Neuronal stem cell (in vitro differentiated cells): ENCODE results near the gene PEMT.

Experiments used
- DNase-seq: peaks from one replicate; pipeline ENCODE4 v3.0.0-alpha.2; 2013; ENCODE audit warnings: low spot score
- H2AFZ ChIP-seq: one replicate; pipeline ENCODE4 v1.6.1; 2013; ENCODE audit warnings: mild to moderate bottlenecking, low read length, inconsistent platforms
- H2AK5ac ChIP-seq: 2 replicates; pipeline ENCODE4 v1.6.1; 2013; ENCODE audit warnings: low read depth, mild to moderate bottlenecking, inconsistent platforms, low read length, moderate library complexity, mixed read lengths
- H2BK120ac ChIP-seq: 2 replicates; pipeline ENCODE4 v1.6.1; 2013; ENCODE audit warnings: low read depth, mild to moderate bottlenecking, inconsistent platforms, low read length, moderate library complexity, mixed read lengths
- H2BK12ac ChIP-seq: one replicate; pipeline ENCODE4 v1.6.1; 2013; ENCODE audit warnings: low read length, inconsistent platforms
- H2BK15ac ChIP-seq: 2 replicates; pipeline ENCODE4 v1.6.1; 2013; ENCODE audit warnings: mild to moderate bottlenecking, low read length, inconsistent platforms, mixed read lengths
- H2BK5ac ChIP-seq: one replicate; pipeline ENCODE4 v1.6.1; 2013; ENCODE audit warnings: inconsistent platforms, mild to moderate bottlenecking, low read length, moderate library complexity
- H3K14ac ChIP-seq: one replicate; pipeline ENCODE4 v1.6.1; 2013; ENCODE audit warnings: low read length, inconsistent platforms
- H3K18ac ChIP-seq: 2 replicates; pipeline ENCODE4 v1.6.1; 2013; ENCODE audit warnings: low read length, inconsistent platforms
- H3K23ac ChIP-seq: 2 replicates; pipeline ENCODE4 v1.6.1; 2013; ENCODE audit warnings: low read depth, mild to moderate bottlenecking, mixed read lengths, low read length, inconsistent platforms; ENCODE audit not compliant: poor library complexity
- H3K27ac ChIP-seq: replicated peaks from 3 replicates; pipeline ENCODE4 v1.5.1; 2013; ENCODE audit warnings: low read length, inconsistent platforms
- H3K27me3 ChIP-seq, 3 experiments: 2 replicates each; pipeline ENCODE4 v1.6.1; 2013; ENCODE audit warnings: low read length in 3 of 3, mild to moderate bottlenecking in 2 of 3, inconsistent platforms in 1 of 3, low read depth in 1 of 3, mixed read lengths in 1 of 3, moderate library complexity in 1 of 3; ENCODE audit not compliant: control insufficient read depth in 3 of 3, insufficient read depth in 3 of 3
- H3K36me3 ChIP-seq, 2 donors: replicated peaks in 1 of 2; 2 replicates each; pipeline ENCODE4 v1.6.1; 2013; ENCODE audit warnings: low read length in 2 of 2; ENCODE audit not compliant: control insufficient read depth in 2 of 2, insufficient read depth in 2 of 2
- H3K4ac ChIP-seq: 2 replicates; pipeline ENCODE4 v1.6.1; 2013; ENCODE audit warnings: inconsistent platforms, mild to moderate bottlenecking, low read length, moderate library complexity
- H3K4me1 ChIP-seq, 2 donors: 1 replicate in 1 of 2; 2 replicates in 1 of 2; pipeline ENCODE4 v1.6.1; 2013; ENCODE audit warnings: low read length in 2 of 2, low read depth in 1 of 2; ENCODE audit not compliant: control insufficient read depth in 2 of 2, insufficient read depth in 1 of 2
- H3K4me2 ChIP-seq: one replicate; pipeline ENCODE4 v1.6.1; 2013; ENCODE audit warnings: mild to moderate bottlenecking, low read length, inconsistent platforms; ENCODE audit not compliant: insufficient read depth, poor library complexity, severe bottlenecking
- H3K4me3 ChIP-seq, 2 donors: 2 replicates each; pipeline ENCODE4 v1.5.1; 2013; ENCODE audit warnings: low read length in 2 of 2, mild to moderate bottlenecking in 2 of 2, inconsistent platforms in 1 of 2, moderate library complexity in 1 of 2
- H3K79me1 ChIP-seq: one replicate; pipeline ENCODE4 v1.6.1; 2013; ENCODE audit warnings: low read depth, mild to moderate bottlenecking, inconsistent platforms, low read length, moderate library complexity
- H3K9ac ChIP-seq: one replicate; pipeline ENCODE4 v1.6.1; 2013; ENCODE audit warnings: mild to moderate bottlenecking, low read depth, low read length, inconsistent platforms; ENCODE audit not compliant: poor library complexity
- H3K9me3 ChIP-seq, 2 donors: replicated peaks in 1 of 2; 2 replicates each; pipeline versions ENCODE3 to v1.6.1; 2013; ENCODE audit warnings: low read length in 2 of 2, mild to moderate bottlenecking in 2 of 2, inconsistent platforms in 1 of 2, low read depth in 1 of 2, mixed read lengths in 1 of 2, moderate library complexity in 1 of 2; ENCODE audit not compliant: control insufficient read depth in 2 of 2, insufficient read depth in 1 of 2
- H4K8ac ChIP-seq: one replicate; pipeline ENCODE4 v1.6.1; 2013; ENCODE audit warnings: low read depth, mild to moderate bottlenecking, inconsistent platforms, low read length, moderate library complexity
- H4K91ac ChIP-seq: one replicate; pipeline ENCODE4 v1.6.1; 2013; ENCODE audit warnings: low read length, low read depth, mild to moderate bottlenecking, inconsistent platforms; ENCODE audit not compliant: poor library complexity
- WGBS, 2 donors: extraction: QIAGEN DNeasy Blood & Tissue Kit; methylation state at CpG; one replicate each; pipeline ENCODE4 v1.1.7; 2013; ENCODE audit warnings: missing lambda C conversion rate in 2 of 2, mixed read lengths in 1 of 2; ENCODE audit not compliant: insufficient read length in 2 of 2, insufficient replicate concordance in 1 of 2; ENCODE audit errors: extremely low coverage in 2 of 2; 5-methylcytosine and 5-hydroxymethylcytosine counted together

PEMT gene

DNA sequence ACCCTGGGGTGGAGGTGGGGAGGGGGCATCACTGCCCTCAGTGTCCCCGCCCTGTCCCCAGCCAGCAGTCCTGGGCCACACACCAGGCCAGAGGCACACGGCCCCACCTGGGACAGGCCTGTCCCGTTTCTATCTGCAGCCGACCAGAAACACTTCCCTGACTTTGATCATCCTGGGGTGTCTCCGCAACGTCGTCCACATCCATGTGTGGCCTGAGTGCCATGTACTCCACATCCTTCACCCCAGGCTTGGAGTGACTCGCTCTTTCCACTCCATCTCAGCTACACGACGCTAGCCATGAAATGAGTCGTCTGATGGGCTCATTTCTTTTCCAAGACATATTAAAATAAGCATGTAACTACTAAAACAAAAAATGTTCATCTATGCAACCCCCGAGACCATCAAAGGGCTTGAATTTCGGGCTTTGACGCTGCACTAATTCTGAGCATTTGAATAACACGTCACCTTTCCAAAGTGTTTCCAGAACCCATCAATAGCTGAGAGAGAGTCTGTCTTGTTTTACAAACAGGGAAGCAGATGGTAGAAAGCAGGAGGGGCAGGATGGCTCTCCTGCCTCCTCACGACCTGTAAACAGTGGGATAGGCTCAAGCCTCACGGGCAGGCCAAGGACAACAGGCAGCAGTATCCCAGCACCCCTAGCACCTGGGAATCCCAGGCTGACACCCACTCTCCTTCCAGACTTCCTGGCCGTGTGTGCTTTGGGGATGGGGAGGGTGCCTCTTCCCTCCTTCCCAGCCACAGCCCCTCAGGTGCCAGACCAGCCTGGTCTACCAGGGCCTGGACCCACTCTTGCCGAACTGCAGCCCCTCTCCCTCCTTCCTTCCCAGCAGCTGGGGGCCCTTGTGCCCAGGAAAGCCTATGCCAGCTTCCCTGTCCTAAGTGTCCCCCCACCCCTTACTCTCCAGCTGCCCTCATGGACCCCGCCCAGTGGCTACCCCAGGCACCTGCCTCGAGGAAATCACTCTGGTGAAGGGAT is 75.3 kb downstream of the PEMT start:
- Histone ChIP-seq H3K4me3 (no peak overlapping the region), H3K18ac (no peak overlapping the region), H2BK15ac (no peak overlapping the region), H3K79me1 (no peaks in the 10 kb centered on the region), H2BK12ac (no peak overlapping the region), H2BK5ac (no peak overlapping the region), H4K8ac (no peak overlapping the region), H3K4me1 (peaks cover 3 to 14% of the 10 kb centered on the region in 2 donors), H3K9me3 (no peaks in the 10 kb centered on the region), H3K4me2 (no peak overlapping the region), H3K27ac (no peak overlapping the region), H3K27me3 (no peaks in the 10 kb centered on the region), H3K9ac (no peak overlapping the region), H3K14ac (no peak overlapping the region), H3K23ac (no peak overlapping the region), H2BK120ac (no peak overlapping the region), H3K4ac (no peak overlapping the region), H2AK5ac (no peak overlapping the region), H3K36me3 (no peaks in the 10 kb centered on the region), H2AFZ (no peak overlapping the region), H4K91ac (no peak overlapping the region)
- no peak for DNase-seq
- no CpG with 5 or more reads among the region's 21 CpGs for WGBS, 2 donors

DNA sequence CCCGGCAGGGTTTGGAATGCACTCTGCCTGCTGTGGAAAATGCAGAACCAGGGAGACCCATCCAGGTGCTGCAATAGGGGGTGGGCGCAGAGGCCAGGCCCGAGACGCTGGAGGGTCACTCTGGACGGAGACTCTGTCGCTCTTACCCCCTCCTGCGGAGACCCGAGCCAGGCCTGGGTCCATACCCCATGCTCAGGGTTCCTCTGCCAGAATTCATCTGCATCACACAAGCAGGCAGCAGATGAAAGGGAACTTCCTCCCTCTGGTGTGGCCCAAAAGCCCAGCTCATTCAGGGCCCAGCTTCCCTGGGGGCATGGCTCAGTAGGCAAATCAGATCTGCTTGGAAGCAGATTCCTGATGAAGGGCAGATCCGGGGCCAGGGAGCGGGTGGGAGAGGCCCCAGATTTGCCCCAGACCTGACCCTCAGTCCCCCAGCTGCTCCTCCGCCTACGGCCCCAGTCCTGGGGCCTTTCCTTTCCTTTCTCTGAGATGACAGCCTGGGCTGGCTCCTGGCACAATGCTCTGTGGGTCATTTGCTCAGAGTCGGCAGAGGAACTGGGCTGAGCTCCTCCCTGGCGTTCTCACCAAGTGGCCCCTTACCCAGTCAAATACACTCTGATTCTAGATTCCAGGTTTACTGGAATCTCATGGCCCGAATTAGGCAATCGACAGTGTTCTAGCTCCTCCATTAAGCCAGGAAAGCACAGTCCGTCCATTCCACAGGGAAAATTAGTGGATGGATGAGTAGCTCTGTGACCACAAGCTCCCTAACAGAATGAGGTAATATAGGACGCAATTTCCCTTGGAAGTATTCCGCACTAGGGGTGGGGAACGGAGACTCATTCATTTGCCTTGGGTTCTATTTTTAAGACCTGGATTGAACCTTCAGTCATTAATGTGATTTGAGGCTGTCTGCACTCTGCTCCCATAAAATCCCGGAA is 76.2 kb downstream of the PEMT start:
- Histone ChIP-seq H4K8ac (peak overlapping the region; percentile 75), H3K14ac (no peak overlapping the region), H2AK5ac (no peak overlapping the region), H3K27me3 (no peaks in the 10 kb centered on the region), H3K27ac (no peak overlapping the region), H2BK12ac (no peak overlapping the region), H3K4me3 (no peak overlapping the region), H3K9ac (no peak overlapping the region), H4K91ac (no peak overlapping the region), H3K23ac (no peak overlapping the region), H2BK15ac (no peak overlapping the region), H3K9me3 (no peaks in the 10 kb centered on the region), H3K36me3 (no peaks in the 10 kb centered on the region), H2BK120ac (no peak overlapping the region), H3K18ac (peak overlapping the region; percentile 53), H3K79me1 (peaks cover 3% of the 10 kb centered on the region), H2AFZ (no peak overlapping the region), H3K4me1 (peaks cover 6 to 14% of the 10 kb centered on the region in 2 donors), H2BK5ac (peak overlapping the region; percentile 43), H3K4ac (no peak overlapping the region), H3K4me2 (no peak overlapping the region)
- no CpG with 5 or more reads among the region's 21 CpGs for WGBS, 2 donors
- no peak for DNase-seq

DNA sequence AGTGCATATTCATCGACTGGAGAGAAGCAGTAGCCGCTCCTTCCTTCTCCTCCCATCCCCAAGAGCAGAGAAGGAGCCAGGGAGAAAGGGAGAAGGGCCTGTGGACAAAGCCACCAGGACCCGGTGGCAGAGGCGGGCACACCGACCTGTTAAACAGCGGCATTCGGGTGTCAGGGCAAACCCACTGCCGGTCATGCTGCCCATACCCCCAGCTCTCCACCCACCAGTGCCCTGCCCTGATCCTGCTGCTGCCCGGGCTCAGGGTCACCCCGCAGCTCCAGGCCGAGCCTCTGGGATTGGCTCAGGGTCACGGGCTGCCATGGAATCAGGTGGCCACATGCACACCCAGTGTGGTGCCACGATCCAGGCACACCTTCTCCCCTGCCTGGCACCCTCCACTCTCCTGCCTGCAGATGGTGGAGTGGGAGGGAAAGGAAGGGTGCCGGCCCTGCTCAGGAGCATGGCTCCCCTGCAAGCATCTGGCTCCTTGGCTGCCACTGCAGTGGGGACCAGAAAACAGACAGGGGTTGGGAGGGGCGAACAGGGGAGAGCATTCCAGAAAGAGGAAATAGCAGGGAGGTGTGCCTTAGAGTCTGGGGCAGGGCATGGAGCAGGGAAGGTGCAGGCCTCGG is 77.0 kb downstream of the PEMT start:
- WGBS, 2 donors = no CpG with 5 or more reads among the region's 16 CpGs
- H4K91ac ChIP-seq = no peak overlapping the region
- no peak overlapping the region for H3K4me3 ChIP-seq
- no peak for DNase-seq
- H2BK12ac ChIP-seq = peak overlapping the region; percentile 60
- H3K36me3 ChIP-seq = no peaks in the 10 kb centered on the region
- H2AFZ ChIP-seq = no peak overlapping the region
- H3K27me3 ChIP-seq = no peaks in the 10 kb centered on the region
- no peaks in the 10 kb centered on the region for H3K9me3 ChIP-seq
- H3K27ac ChIP-seq = no peak overlapping the region
- peak overlapping the region; percentile 43 for H2BK5ac ChIP-seq
- peak overlapping the region; percentile 97 for H3K14ac ChIP-seq
- H3K4ac ChIP-seq = no peak overlapping the region
- H2AK5ac ChIP-seq = no peak overlapping the region
- no peak overlapping the region for H2BK15ac ChIP-seq
- H4K8ac ChIP-seq = peak overlapping the region; percentile 75
- peaks cover 3% of the 10 kb centered on the region for H3K79me1 ChIP-seq
- H2BK120ac ChIP-seq = no peak overlapping the region
- H3K4me1 ChIP-seq = peaks cover 6 to 14% of the 10 kb centered on the region in 2 donors
- no peak overlapping the region for H3K4me2 ChIP-seq
- H3K23ac ChIP-seq = peak overlapping the region; percentile 77
- H3K18ac ChIP-seq = peak overlapping the region; percentile 14
- peak overlapping the region; percentile 18 for H3K9ac ChIP-seq
